ENCODE results near the gene IL7R.

The IL7R gene

DNA sequence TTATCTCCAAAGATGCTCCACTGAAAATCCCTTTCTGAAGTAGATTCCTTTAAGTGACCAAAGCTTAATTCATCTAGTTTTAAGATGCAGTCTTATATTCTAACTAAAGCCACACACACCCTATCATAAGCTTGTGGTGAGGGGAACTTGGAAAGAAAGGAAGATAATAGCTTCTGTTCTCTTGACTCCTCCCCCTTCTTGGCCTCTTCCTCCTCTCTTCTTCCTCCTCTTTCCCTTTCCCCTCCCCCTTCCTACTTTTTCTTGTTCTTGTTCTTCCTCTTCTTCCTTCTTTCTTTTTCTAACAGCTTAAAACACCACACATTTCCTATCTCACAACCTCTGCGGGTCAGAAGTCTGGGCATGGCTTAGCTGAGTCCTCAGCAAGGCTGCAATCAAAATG lies 23.5 kb downstream of the IL7R start:
- DNase-seq (ENCODE audit: low read depth), result no peak
- TF ChIP-seq, protein P1, sequence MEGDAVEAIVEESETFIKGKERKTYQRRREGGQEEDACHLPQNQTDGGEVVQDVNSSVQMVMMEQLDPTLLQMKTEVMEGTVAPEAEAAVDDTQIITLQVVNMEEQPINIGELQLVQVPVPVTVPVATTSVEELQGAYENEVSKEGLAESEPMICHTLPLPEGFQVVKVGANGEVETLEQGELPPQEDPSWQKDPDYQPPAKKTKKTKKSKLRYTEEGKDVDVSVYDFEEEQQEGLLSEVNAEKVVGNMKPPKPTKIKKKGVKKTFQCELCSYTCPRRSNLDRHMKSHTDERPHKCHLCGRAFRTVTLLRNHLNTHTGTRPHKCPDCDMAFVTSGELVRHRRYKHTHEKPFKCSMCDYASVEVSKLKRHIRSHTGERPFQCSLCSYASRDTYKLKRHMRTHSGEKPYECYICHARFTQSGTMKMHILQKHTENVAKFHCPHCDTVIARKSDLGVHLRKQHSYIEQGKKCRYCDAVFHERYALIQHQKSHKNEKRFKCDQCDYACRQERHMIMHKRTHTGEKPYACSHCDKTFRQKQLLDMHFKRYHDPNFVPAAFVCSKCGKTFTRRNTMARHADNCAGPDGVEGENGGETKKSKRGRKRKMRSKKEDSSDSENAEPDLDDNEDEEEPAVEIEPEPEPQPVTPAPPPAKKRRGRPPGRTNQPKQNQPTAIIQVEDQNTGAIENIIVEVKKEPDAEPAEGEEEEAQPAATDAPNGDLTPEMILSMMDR (IDR thresholded peaks at IDR 0.05; ENCODE audit: control insufficient read depth, extremely low read depth, insufficient read depth), result no peak
- no peak overlapping the region for H3K4me3 ChIP-seq (ENCODE audit: low read depth, low read length)

DNA sequence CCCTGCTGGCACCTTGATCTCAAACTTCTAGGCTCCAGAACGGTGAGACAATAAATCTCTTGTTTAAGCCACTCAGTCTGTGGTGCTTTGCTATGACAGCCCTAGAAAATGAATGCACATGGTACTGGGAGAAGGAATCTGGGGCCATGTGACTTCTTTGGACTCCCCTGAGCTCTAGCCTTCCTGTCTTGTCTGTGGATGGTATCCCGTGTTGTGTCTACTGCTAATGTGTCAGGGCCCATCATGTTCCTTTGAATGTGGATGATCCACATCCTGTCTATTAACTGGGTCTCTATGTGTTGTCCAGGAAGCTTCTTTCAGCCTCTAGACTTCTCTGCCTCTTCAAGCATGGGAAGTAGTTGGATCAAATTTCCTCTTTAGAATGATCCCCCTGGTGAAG lies 25.1 kb downstream of the IL7R start:
- TF ChIP-seq, protein P1 (IDR thresholded peaks at IDR 0.05; ENCODE audit: control insufficient read depth, extremely low read depth, insufficient read depth), result no peak
- H3K4me3 ChIP-seq (ENCODE audit: low read depth, low read length), result no peak overlapping the region
- DNase-seq (ENCODE audit: low read depth), result no peak

DNA sequence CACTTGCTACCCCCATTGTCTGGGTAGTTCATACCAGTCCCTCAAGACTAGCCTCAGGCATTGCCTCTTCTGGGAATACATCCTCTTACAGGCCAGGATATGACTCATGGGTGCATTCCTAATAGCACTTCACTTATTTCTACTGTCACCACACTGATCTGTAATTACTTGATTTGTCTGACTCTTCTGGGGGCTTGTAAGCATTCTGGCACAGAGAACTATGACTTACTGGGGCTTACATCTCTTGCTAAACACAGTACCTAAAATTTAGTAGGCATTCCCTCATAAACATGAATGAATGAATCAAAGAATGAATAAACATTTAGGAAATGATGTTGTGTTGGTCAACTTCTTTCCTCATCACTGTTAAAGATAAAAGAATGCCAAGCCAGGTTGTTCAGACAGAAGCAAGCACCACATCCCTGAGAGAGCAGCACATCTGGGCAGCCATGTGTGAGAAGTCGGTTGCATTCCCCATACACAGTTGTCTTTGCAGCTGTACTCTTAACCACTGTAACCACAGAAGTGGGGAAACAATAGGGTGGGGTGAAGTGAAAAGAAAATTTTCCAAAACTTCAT lies 27.6 kb downstream of the IL7R start:
- H3K4me3 ChIP-seq (ENCODE audit: low read depth, low read length), result no peak overlapping the region
- TF ChIP-seq, protein P1 (IDR thresholded peaks at IDR 0.05; ENCODE audit: control insufficient read depth, extremely low read depth, insufficient read depth), result no peak
- DNase-seq (ENCODE audit: low read depth), result no peak

DNA sequence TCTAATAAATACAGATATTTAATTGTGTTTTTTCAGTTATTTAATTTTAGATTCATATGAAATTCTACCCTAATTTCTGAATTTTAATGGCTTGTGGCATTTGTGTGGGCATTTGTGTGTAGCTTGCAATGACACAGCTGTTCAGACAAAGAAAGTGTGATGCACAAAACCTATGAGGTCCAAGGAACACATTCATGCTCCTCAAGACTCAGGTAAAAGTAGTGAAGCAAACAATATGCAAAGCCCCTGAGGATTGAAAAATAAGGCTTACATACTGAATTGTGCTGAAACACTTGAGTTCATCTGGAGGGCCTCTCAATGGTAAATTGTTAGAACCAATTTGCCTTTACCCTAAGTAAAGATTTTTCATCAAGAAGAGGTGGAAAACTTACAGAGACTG lies 28.1 kb downstream of the IL7R start:
- no peak for DNase-seq (ENCODE audit: low read depth)
- TF ChIP-seq, protein P1 (IDR thresholded peaks at IDR 0.05; ENCODE audit: control insufficient read depth, extremely low read depth, insufficient read depth), result no peak
- no peak overlapping the region for H3K4me3 ChIP-seq (ENCODE audit: low read depth, low read length)

DNA sequence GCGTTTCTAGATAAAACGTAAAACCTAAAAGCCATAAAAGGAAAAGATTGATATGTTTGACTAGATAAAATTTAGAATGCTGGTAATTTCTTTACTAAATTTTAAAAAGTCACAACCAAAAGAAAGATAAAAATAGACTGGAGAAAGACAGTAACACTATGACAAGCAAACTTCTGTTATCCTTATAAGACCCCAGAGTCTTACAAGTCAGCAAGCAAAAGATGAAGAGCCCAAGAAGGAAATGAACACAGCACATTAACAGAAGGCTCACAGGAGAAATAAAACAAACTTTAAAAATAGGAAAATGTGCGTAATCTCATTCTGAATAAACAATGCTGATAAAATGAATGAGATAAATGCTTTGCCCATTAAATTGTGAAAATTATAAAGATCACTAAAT lies 29.7 kb downstream of the IL7R start:
- no peak for DNase-seq (ENCODE audit: low read depth)
- no peak overlapping the region for H3K4me3 ChIP-seq (ENCODE audit: low read depth, low read length)
- TF ChIP-seq, protein P1 (IDR thresholded peaks at IDR 0.05; ENCODE audit: control insufficient read depth, extremely low read depth, insufficient read depth), result no peak

DNA sequence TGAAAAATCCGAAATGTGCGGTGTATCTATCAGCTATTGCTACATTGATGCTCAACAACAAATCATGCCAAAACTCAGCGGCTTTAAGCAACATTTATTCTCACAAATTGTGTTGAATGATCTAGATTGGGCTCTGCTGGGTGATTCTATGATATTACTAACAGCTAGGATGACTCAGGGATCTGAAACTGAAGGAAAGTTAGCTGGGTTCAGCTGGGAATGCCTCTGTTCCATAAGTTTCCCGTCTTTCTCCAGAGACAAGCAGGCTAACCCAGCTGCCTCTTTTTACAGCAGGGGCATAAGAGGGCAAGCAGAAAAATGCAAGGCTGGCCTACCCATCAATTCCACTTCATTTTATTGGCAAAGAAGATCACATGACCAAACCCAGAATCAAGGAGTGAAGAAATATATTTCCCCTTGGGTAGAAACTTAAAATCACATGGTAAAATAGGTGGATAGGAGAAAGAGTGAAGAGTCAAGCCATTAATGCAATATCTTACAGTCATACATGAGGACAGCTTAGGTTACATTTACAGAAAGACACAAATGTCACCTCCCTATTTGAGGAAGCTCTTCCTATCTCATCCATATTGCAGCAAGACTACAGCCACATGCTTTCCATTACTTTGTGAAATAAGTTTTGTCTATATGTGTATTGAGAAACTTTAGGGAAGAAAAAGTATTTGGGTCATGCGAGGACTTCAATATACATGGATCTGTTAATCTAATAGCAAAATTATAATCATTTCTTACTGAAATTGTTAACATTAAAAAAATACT lies 30.8 kb downstream of the IL7R start:
- DNase-seq (ENCODE audit: low read depth), result no peak
- TF ChIP-seq, protein P1 (IDR thresholded peaks at IDR 0.05; ENCODE audit: control insufficient read depth, extremely low read depth, insufficient read depth), result no peak
- no peak overlapping the region for H3K4me3 ChIP-seq (ENCODE audit: low read depth, low read length)
